NCI-H748 (cell line): ENCODE measurements around the gene ST8SIA5.

Source experiments
- DNase-seq: peaks from one replicate; lab custom pipeline; 2025; ENCODE audit not compliant: unreplicated experiment; lab: John Stamatoyannopoulos, UW

The ST8SIA5 gene

GRCh38 chr18:46715062-46715461, 41.8 kb downstream of the ST8SIA5 start:
- no peak for DNase-seq

GRCh38 chr18:46712406-46712805, 44.4 kb downstream of the ST8SIA5 start:
- no peak for DNase-seq

GRCh38 chr18:46711444-46711863, 45.4 kb downstream of the ST8SIA5 start:
- DNase-seq, result no peak

GRCh38 chr18:46706968-46707367, 49.9 kb downstream of the ST8SIA5 start:
- no peak for DNase-seq

GRCh38 chr18:46705521-46705920, 51.3 kb downstream of the ST8SIA5 start:
- no peak for DNase-seq

GRCh38 chr18:46704816-46705215, 52.0 kb downstream of the ST8SIA5 start:
- DNase-seq, result no peak

- DNase-seq, result no peak
Observed at GRCh38 chr18:46704189-46704588, 52.7 kb downstream of the ST8SIA5 start.

GRCh38 chr18:46702471-46702870, 54.4 kb downstream of the ST8SIA5 start:
- no peak for DNase-seq

- no peak for DNase-seq
Observed at GRCh38 chr18:46700066-46700824, 56.6 kb downstream of the ST8SIA5 start.

GRCh38 chr18:46696702-46697101, 60.2 kb downstream of the ST8SIA5 start:
- DNase-seq, result no peak

- no peak for DNase-seq
Observed at GRCh38 chr18:46696268-46696667, 60.6 kb downstream of the ST8SIA5 start.

GRCh38 chr18:46693996-46694395, 62.9 kb downstream of the ST8SIA5 start:
- no peak for DNase-seq

GRCh38 chr18:46688853-46689525, 67.9 kb downstream of the ST8SIA5 start:
- no peak for DNase-seq

- DNase-seq, result no peak
Observed at GRCh38 chr18:46686186-46686585, 70.7 kb downstream of the ST8SIA5 start.

- no peak for DNase-seq
Observed at GRCh38 chr18:46683252-46683651, 73.6 kb downstream of the ST8SIA5 start.

- DNase-seq, result no peak
Observed at GRCh38 chr18:46680784-46681695, 75.8 kb downstream of the ST8SIA5 start.

- DNase-seq, result no peak
Observed at GRCh38 chr18:46679846-46680598, 76.8 kb downstream of the ST8SIA5 start.

- DNase-seq, result no peak
Observed at GRCh38 chr18:46678785-46679399, 78.0 kb downstream of the ST8SIA5 start.

- DNase-seq, result no peak
Observed at GRCh38 chr18:46678041-46678440, 78.8 kb downstream of the ST8SIA5 start.

GRCh38 chr18:46677611-46678010, 79.2 kb downstream of the ST8SIA5 start:
- DNase-seq, result no peak
